K562 treated with DMSO at 1 percent for 12 hours (cell line): Measurements from ENCODE around the gene MRPL23. TPM values are rescaled to one million over a fixed set of nuclear protein-coding genes. Genes with fewer than 3 reads are reported as not detected.

ENCODE experiments used
- total RNA-seq: library from RNA; unstranded; fragments of 300-600 nt; gene quantifications from 2 replicates; pipeline ENCODE4 v1.2.3, GENCODE V29; 2022; ENCODE audit not compliant: insufficient read depth

MRPL23 gene
- 52.9 and 69.1 TPM in 2 replicates for total RNA-seq

GRCh38 chr11:1946812-1947484 lies at the start of gene MRPL23:
TSS of gene MRPL23 (plus strand) at chr11:1947332. CDS start at chr11:1947363, 31 bp downstream.

GRCh38 chr11:1919391-1920127 lies 27.6 kb upstream of the MRPL23 start, which contains the start of gene TNNT3:
TSS of gene TNNT3 (plus strand) at chr11:1919703. CDS start at chr11:1922875, 3,172 bp downstream.

GRCh38 chr11:1997755-1998154 lies 50.6 kb downstream of the MRPL23 start, which contains the start of gene H19:
TSS of gene H19 (minus strand) at chr11:1997842.

Other genes with a start within 250 kb of the MRPL23 start
- 0.41 TPM in 1 of 2 replicates, not detected in the other for gene IFITM10, start 196.7 kb upstream of the MRPL23 start, total RNA-seq
- 308 and 351 TPM in 2 replicates for gene CTSD, start 183.4 kb upstream of the MRPL23 start, total RNA-seq
- not detected in 2 replicates for gene SYT8, start 112.3 kb upstream of the MRPL23 start, total RNA-seq
- not detected in 2 replicates for gene TNNI2, start 108.4 kb upstream of the MRPL23 start, total RNA-seq
- not detected in 2 replicates for gene LSP1, start 94.2 kb upstream of the MRPL23 start, total RNA-seq
- gene PRR33, start 55.4 kb upstream of the MRPL23 start, total RNA-seq: not detected in 2 replicates
- not detected in 2 replicates for gene TNNT3, start 27.6 kb upstream of the MRPL23 start, total RNA-seq
- 1.2 and 2.0 TPM in 2 replicates for gene H19, start 50.5 kb downstream of the MRPL23 start, total RNA-seq
- not detected in 2 replicates for gene IGF2, start 192.1 kb downstream of the MRPL23 start, total RNA-seq
- gene INS, start 213.9 kb downstream of the MRPL23 start, total RNA-seq: not detected in 2 replicates
- gene TH, start 224.5 kb downstream of the MRPL23 start, total RNA-seq: not detected in 2 replicates